K562 (cell line): ENCODE results near the gene SLC38A10. TPM values are rescaled to one million over a fixed set of nuclear protein-coding genes. Genes with fewer than 3 reads are reported as not detected.

Experiments used
- CAMTA2 ChIP-seq: fragments of 250-450 bp; sonication (Bioruptor Pico); conservative IDR thresholded peaks from 2 replicates; pipeline ENCODE4 v1.5.1; 2022
- CBX3 ChIP-seq, 2 experiments: IDR thresholded peaks; 1 replicate in 1 of 2; 2 replicates in 1 of 2; pipeline ENCODE4 v1.6.1; 2012; ENCODE audit warnings: inconsistent platforms in 2 of 2, low read length in 2 of 2, borderline replicate concordance in 1 of 2, control low read depth in 1 of 2
- HLTF ChIP-seq: fragments of 450-650 bp; IDR thresholded peaks from 2 replicates; pipeline ENCODE4 v1.6.1; 2016
- JUND ChIP-seq, 2 experiments: IDR thresholded peaks; 2 replicates in 1 of 2; 3 replicates in 1 of 2; pipeline ENCODE4 v1.6.1; 2011; ENCODE audit warnings: borderline replicate concordance in 2 of 2, low read depth in 2 of 2, low read length in 2 of 2, improper control_type of control experiment in 1 of 2, missing biosample characterization in 1 of 2, missing genetic modification characterization in 1 of 2, missing genetic modification reagents in 1 of 2
- KAT8 ChIP-seq: fragments of 450-650 bp; IDR thresholded peaks from 2 replicates; pipeline ENCODE4 v1.6.1; 2016; ENCODE audit warnings: low read depth, mild to moderate bottlenecking
- MCM5 ChIP-seq: fragments of 450-650 bp; IDR thresholded peaks from 2 replicates; pipeline ENCODE4 v1.6.1; 2016; ENCODE audit warnings: low read depth
- MYC ChIP-seq, 2 experiments: fragments of 250-450 bp in 1 of 2; sonication (Bioruptor Pico) in 1 of 2; IDR thresholded peaks; 2 replicates each; pipeline versions ENCODE4 v1.5.1 to v1.6.1; 2012 to 2021; ENCODE audit warnings: low read depth in 2 of 2, borderline replicate concordance in 1 of 2, improper control_type of control experiment in 1 of 2, low read length in 1 of 2, mild to moderate bottlenecking in 1 of 2, moderate library complexity in 1 of 2
- NR2C2 ChIP-seq, 2 experiments: fragments of 200-800 bp in 1 of 2; sonication (Bioruptor generic) in 1 of 2; sonication (generic) in 1 of 2; formaldehyde crosslinking in 1 of 2; IDR thresholded peaks; 2 replicates each; pipeline versions ENCODE4 v1.6.1 to v1.8.0; 2016 to 2022; ENCODE audit warnings: mild to moderate bottlenecking in 1 of 2, missing compliant biosample characterization in 1 of 2, missing genetic modification characterization in 1 of 2, missing genetic modification reagents in 1 of 2
- PHF20 ChIP-seq: fragments of 450-650 bp; IDR thresholded peaks from 2 replicates; pipeline ENCODE4 v1.6.1; 2018; ENCODE audit not compliant: partially characterized antibody
- POLR2AphosphoS5 ChIP-seq: IDR thresholded peaks from 2 replicates; pipeline ENCODE4 v1.6.1; 2011; ENCODE audit warnings: mild to moderate bottlenecking, low read depth, low read length, moderate library complexity; ENCODE audit not compliant: control insufficient read depth, insufficient read depth
- SIN3B ChIP-seq: fragments of 450-650 bp; IDR thresholded peaks from 2 replicates; pipeline ENCODE4 v1.6.1; 2017; ENCODE audit warnings: low read depth, mild to moderate bottlenecking, moderate library complexity
- TFAM ChIP-seq: fragments of 250-450 bp; sonication (Bioruptor Pico); conservative IDR thresholded peaks from 2 replicates; pipeline ENCODE4 v1.5.0; 2021; ENCODE audit warnings: mild to moderate bottlenecking, moderate library complexity
- YY1 ChIP-seq, 3 experiments: IDR thresholded peaks; 2 replicates each; pipeline ENCODE4 v1.6.1; 2011; ENCODE audit warnings: low read length in 2 of 3, mild to moderate bottlenecking in 2 of 3, moderate library complexity in 2 of 3, borderline replicate concordance in 1 of 3, control low read depth in 1 of 3, low read depth in 1 of 3; ENCODE audit not compliant: insufficient read depth in 3 of 3, insufficient replicate concordance in 2 of 3, control insufficient read depth in 1 of 3, insufficient read length in 1 of 3; ENCODE audit errors: extremely low read depth in 1 of 3
- ZNF586 ChIP-seq: fragments of 450-650 bp; formaldehyde crosslinking; conservative IDR thresholded peaks from 2 replicates; pipeline ENCODE4 v1.4.0; 2020; ENCODE audit warnings: mild to moderate bottlenecking, moderate library complexity
- ZSCAN29 ChIP-seq: fragments of 450-650 bp; IDR thresholded peaks from 2 replicates; pipeline ENCODE4 v1.6.1; 2017
- polyA plus RNA-seq, 8 experiments: library from polyadenylated mRNA; depleted of rRNA in 4 of 8; stranded (reverse) in 5 of 8; unstranded in 3 of 8; fragments of >200 nt; fragmentation: Nextera tagmentation in 2 of 8; fragmentation: Illumina TruSeq in 1 of 8; extraction: Ambion mirVana in 2 of 8; extraction: Trizol in 1 of 8; gene quantifications; 2 replicates each; pipeline versions ENCODE4 v1.2.1 to v1.2.3, GENCODE V29; 2011 to 2014; ENCODE audit warnings: inconsistent platforms in 1 of 8, missing spikeins in 1 of 8
- total RNA-seq, 7 experiments: library from RNA; depleted of rRNA in 6 of 7; stranded (reverse); fragments of >200 nt in 6 of 7; fragmentation: Illumina TruSeq in 2 of 7; extraction: Trizol in 2 of 7; gene quantifications; 2 replicates each; pipeline versions ENCODE4 v1.2.1 to v1.2.3, GENCODE V29; 2011 to 2021; ENCODE audit warnings: low replicate concordance in 1 of 7
- TF ChIP-seq, protein P1 (sequence below): sonication (generic); formaldehyde crosslinking; IDR thresholded peaks from 2 replicates; pipeline ENCODE4 v1.9.0; 2022; ENCODE audit warnings: mild to moderate bottlenecking, missing genetic modification reagents
- TF ChIP-seq, protein P2 (sequence below): fragments of 250-450 bp; sonication (Bioruptor Pico); IDR thresholded peaks from 2 replicates; pipeline ENCODE4 v1.4.0; 2020; ENCODE audit warnings: mild to moderate bottlenecking, moderate library complexity
- TF ChIP-seq, protein P3 (sequence below): sonication (generic); formaldehyde crosslinking; IDR thresholded peaks from 2 replicates; pipeline ENCODE4 v1.8.0; 2022; ENCODE audit warnings: mild to moderate bottlenecking, low read depth, missing genetic modification reagents
- TF ChIP-seq, protein P4 (sequence below): sonication (generic); formaldehyde crosslinking; IDR thresholded peaks from 2 replicates; pipeline ENCODE4 v1.9.0; 2022; ENCODE audit warnings: mild to moderate bottlenecking, missing genetic modification reagents
- TF ChIP-seq, protein P5 (sequence below): fragments of 200-800 bp; sonication (Bioruptor generic); IDR thresholded peaks from 2 replicates; pipeline ENCODE4 v1.6.1; 2017; ENCODE audit warnings: missing genetic modification characterization, missing compliant biosample characterization

Gene SLC38A10
- total and polyA plus RNA-seq, 9 of the 15 experiments (the other 6 are each of a cell fraction or from before 2014, with no cell fraction given) = 0.45 to 54.2 (median 13.8) TPM

DNA sequence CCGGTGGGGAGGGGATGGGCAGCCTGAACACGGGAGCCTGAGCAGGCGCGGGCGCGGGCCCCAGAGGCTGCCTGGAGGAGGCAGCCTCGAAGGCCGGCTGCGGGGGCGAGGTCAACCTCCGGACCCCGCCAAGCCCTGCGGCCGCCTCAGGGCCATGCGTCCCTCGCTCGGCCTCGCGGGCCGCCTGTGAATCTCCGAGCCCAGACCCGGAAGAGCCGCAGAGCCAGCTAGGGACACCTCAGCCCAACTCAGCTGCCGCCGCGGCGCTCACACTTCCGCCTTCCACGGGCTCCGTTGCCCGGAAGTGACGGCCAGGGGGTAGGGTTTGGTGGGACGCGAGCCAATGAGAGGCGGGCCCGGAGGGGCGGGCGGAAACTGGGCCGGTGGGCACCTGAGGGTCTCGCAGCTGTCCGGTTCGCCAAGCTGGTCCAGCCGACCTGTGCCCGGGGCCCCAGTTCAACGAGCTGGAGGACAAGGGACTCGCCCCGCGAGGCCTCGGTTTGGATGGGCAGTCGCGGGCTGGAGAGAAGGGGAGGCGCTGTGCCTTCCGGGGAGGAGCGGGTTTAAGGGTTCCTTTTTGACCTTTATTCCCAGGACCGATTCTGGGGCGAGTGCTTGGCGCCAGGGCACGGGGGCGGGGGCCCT, at the start of gene SLC38A10 (continued):
- TF ChIP-seq CAMTA2 (CRISPR knock-in tag) (no peak), ZSCAN29 (no peak), MYC (IDR thresholded peaks at IDR 0.05; ENCODE audit: low read depth, low read length) (peak; percentile 67; the same call in 1 of the 2 replicates), MYC (CRISPR knock-in tag; IDR thresholded peaks at IDR 0.05; ENCODE audit: borderline replicate concordance, low read depth) (peak; percentile 60; the same call in 1 of the 2 replicates), JUND (IDR thresholded peaks at IDR 0.05; ENCODE audit: borderline replicate concordance, low read depth, low read length) (peak; percentile 33; the same call in 1 of the 2 replicates), JUND (tag; IDR thresholded peaks at IDR 0.05; ENCODE audit: borderline replicate concordance, low read depth, low read length) (no peak), POLR2AphosphoS5 (peak; percentile 94), HLTF (no peak), MCM5 (no peak), SIN3B (no peak), NR2C2 (CRISPR knock-in tag; IDR thresholded peaks at IDR 0.05) (no peak), NR2C2 (tag; IDR thresholded peaks at IDR 0.05) (peak; percentile 82), CBX3 (IDR thresholded peaks at IDR 0.05; ENCODE audit: borderline replicate concordance in 1 of 2, low read length in 2 of 2) (no peak; a peak in 1 of 3 replicates), TFAM (CRISPR knock-in tag) (no peak), YY1 (IDR thresholded peaks at IDR 0.05; ENCODE audit: borderline replicate concordance in 1 of 3, control insufficient read depth in 1 of 3, extremely low read depth in 1 of 3, insufficient read depth in 3 of 3, insufficient read length in 1 of 3, insufficient replicate concordance in 2 of 3, low read depth in 1 of 3, low read length in 2 of 3) (peak in 2 of 3 experiments; percentile 29 to 77), KAT8 (no peak), ZNF586 (CRISPR knock-in tag) (no peak), PHF20 (peak; percentile 84)
- TF ChIP-seq, protein P1, sequence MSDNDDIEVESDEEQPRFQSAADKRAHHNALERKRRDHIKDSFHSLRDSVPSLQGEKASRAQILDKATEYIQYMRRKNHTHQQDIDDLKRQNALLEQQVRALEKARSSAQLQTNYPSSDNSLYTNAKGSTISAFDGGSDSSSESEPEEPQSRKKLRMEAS = peak; percentile 61; the same call in 1 of the 2 replicates
- TF ChIP-seq, protein P2, sequence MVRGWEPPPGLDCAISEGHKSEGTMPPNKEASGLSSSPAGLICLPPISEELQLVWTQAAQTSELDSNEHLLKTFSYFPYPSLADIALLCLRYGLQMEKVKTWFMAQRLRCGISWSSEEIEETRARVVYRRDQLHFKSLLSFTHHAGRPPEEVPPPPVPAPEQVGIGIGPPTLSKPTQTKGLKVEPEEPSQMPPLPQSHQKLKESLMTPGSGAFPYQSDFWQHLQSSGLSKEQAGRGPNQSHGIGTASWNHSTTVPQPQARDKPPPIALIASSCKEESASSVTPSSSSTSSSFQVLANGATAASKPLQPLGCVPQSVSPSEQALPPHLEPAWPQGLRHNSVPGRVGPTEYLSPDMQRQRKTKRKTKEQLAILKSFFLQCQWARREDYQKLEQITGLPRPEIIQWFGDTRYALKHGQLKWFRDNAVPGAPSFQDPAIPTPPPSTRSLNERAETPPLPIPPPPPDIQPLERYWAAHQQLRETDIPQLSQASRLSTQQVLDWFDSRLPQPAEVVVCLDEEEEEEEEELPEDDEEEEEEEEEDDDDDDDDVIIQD (CRISPR knock-in tag) = no peak
- TF ChIP-seq, protein P3, sequence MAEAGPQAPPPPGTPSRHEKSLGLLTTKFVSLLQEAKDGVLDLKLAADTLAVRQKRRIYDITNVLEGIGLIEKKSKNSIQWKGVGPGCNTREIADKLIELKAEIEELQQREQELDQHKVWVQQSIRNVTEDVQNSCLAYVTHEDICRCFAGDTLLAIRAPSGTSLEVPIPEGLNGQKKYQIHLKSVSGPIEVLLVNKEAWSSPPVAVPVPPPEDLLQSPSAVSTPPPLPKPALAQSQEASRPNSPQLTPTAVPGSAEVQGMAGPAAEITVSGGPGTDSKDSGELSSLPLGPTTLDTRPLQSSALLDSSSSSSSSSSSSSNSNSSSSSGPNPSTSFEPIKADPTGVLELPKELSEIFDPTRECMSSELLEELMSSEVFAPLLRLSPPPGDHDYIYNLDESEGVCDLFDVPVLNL (CRISPR knock-in tag) = no peak
- TF ChIP-seq, protein P4, sequence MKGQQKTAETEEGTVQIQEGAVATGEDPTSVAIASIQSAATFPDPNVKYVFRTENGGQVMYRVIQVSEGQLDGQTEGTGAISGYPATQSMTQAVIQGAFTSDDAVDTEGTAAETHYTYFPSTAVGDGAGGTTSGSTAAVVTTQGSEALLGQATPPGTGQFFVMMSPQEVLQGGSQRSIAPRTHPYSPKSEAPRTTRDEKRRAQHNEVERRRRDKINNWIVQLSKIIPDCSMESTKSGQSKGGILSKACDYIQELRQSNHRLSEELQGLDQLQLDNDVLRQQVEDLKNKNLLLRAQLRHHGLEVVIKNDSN (CRISPR knock-in tag) = no peak
- TF ChIP-seq, protein P5, sequence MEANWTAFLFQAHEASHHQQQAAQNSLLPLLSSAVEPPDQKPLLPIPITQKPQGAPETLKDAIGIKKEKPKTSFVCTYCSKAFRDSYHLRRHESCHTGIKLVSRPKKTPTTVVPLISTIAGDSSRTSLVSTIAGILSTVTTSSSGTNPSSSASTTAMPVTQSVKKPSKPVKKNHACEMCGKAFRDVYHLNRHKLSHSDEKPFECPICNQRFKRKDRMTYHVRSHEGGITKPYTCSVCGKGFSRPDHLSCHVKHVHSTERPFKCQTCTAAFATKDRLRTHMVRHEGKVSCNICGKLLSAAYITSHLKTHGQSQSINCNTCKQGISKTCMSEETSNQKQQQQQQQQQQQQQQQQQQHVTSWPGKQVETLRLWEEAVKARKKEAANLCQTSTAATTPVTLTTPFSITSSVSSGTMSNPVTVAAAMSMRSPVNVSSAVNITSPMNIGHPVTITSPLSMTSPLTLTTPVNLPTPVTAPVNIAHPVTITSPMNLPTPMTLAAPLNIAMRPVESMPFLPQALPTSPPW = peak; percentile 69
